ENCODE data around the gene ETS1. TPM values are rescaled to one million over a fixed set of nuclear protein-coding genes. Genes with fewer than 3 reads are reported as not detected.

ETS1 gene
- total RNA-seq, 2 donors from 2014 or later, result 19.3 to 37.6 TPM

- no peaks in the 10 kb centered on the region for H3K27me3 ChIP-seq
- peak overlapping the region in 1 of 2 donors; percentile 22 for H3K9ac ChIP-seq (ENCODE audit: low read depth in 2 of 2, low read length in 2 of 2)
- no peaks in the 10 kb centered on the region for H3K36me3 ChIP-seq
- peak overlapping the region; percentile 11 for H3K27ac ChIP-seq
- intact Hi-C loops (cut with DNase I), result loop anchor here (2.0 to 10.0 kb wide), 4 partner anchors 145 to 457 kb away; no protein-coding TSS in a partner anchor
- TF ChIP-seq, protein P1, sequence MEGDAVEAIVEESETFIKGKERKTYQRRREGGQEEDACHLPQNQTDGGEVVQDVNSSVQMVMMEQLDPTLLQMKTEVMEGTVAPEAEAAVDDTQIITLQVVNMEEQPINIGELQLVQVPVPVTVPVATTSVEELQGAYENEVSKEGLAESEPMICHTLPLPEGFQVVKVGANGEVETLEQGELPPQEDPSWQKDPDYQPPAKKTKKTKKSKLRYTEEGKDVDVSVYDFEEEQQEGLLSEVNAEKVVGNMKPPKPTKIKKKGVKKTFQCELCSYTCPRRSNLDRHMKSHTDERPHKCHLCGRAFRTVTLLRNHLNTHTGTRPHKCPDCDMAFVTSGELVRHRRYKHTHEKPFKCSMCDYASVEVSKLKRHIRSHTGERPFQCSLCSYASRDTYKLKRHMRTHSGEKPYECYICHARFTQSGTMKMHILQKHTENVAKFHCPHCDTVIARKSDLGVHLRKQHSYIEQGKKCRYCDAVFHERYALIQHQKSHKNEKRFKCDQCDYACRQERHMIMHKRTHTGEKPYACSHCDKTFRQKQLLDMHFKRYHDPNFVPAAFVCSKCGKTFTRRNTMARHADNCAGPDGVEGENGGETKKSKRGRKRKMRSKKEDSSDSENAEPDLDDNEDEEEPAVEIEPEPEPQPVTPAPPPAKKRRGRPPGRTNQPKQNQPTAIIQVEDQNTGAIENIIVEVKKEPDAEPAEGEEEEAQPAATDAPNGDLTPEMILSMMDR (IDR thresholded peaks at IDR 0.05), result no peak
- H3K9me3 ChIP-seq, result no peaks in the 10 kb centered on the region
- no peak overlapping the region for H3K4me3 ChIP-seq
- DNase-seq, result no peak
- H3K4me1 ChIP-seq, result no peaks in the 10 kb centered on the region
Observed at GRCh38 chr11:128629516-128630106, 42.3 kb upstream of the ETS1 start.

- intact Hi-C loops (cut with DNase I), result loop anchor here (10.0 kb wide), 1 partner anchor 144 kb away; no protein-coding TSS in a partner anchor
- TF ChIP-seq, protein P1 (IDR thresholded peaks at IDR 0.05), result no peak
- Histone ChIP-seq H3K36me3 (no peaks in the 10 kb centered on the region), H3K27me3 (no peaks in the 10 kb centered on the region), H3K27ac (peak overlapping the region; percentile 11), H3K9me3 (no peaks in the 10 kb centered on the region), H3K4me3 (no peak overlapping the region), H3K9ac (ENCODE audit: low read depth in 2 of 2, low read length in 2 of 2) (no peak overlapping the region), H3K4me1 (no peaks in the 10 kb centered on the region)
- no peak for DNase-seq
Observed at GRCh38 chr11:128628686-128629085, 41.3 kb upstream of the ETS1 start.

DNA sequence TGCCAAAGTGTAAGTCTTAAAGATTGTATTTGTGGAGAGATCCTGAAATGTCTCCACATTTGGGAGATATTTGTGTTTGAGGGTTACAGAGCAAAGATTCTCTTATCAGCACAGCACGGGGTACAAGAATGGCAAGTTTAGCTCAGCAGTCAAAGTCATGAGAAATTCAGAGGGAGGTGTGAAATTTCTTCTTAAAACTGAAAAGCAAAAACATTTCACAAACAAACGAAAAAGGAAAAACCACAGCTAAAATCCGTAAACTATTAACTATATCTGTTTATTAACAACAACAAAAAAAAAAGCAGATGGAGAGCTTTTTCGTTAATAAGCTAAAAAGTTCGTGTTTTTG, 40.9 kb upstream of the ETS1 start:
- Histone ChIP-seq H3K36me3 (no peaks in the 10 kb centered on the region), H3K4me1 (no peaks in the 10 kb centered on the region), H3K4me3 (no peak overlapping the region), H3K9ac (ENCODE audit: low read depth in 2 of 2, low read length in 2 of 2) (no peak overlapping the region), H3K27ac (no peak overlapping the region), H3K27me3 (no peaks in the 10 kb centered on the region), H3K9me3 (no peaks in the 10 kb centered on the region)
- no peak for DNase-seq
- intact Hi-C loops (cut with DNase I), result loop anchor here (10.0 kb wide), 1 partner anchor 143 kb away; no protein-coding TSS in a partner anchor
- TF ChIP-seq, protein P1 (IDR thresholded peaks at IDR 0.05), result no peak

GRCh38 chr11:128627666-128628324, 40.4 kb upstream of the ETS1 start:
- DNase-seq, result no peak
- no peaks in the 10 kb centered on the region for H3K36me3 ChIP-seq
- H3K9ac ChIP-seq (ENCODE audit: low read depth in 2 of 2, low read length in 2 of 2), result no peak overlapping the region
- intact Hi-C loops (cut with DNase I), result loop anchor here (10.0 kb wide), 1 partner anchor 143 kb away; no protein-coding TSS in a partner anchor
- no peaks in the 10 kb centered on the region for H3K9me3 ChIP-seq
- no peak overlapping the region for H3K27ac ChIP-seq
- no peaks in the 10 kb centered on the region for H3K4me1 ChIP-seq
- no peak overlapping the region for H3K4me3 ChIP-seq
- TF ChIP-seq, protein P1 (IDR thresholded peaks at IDR 0.05), result no peak
- H3K27me3 ChIP-seq, result no peaks in the 10 kb centered on the region

DNA sequence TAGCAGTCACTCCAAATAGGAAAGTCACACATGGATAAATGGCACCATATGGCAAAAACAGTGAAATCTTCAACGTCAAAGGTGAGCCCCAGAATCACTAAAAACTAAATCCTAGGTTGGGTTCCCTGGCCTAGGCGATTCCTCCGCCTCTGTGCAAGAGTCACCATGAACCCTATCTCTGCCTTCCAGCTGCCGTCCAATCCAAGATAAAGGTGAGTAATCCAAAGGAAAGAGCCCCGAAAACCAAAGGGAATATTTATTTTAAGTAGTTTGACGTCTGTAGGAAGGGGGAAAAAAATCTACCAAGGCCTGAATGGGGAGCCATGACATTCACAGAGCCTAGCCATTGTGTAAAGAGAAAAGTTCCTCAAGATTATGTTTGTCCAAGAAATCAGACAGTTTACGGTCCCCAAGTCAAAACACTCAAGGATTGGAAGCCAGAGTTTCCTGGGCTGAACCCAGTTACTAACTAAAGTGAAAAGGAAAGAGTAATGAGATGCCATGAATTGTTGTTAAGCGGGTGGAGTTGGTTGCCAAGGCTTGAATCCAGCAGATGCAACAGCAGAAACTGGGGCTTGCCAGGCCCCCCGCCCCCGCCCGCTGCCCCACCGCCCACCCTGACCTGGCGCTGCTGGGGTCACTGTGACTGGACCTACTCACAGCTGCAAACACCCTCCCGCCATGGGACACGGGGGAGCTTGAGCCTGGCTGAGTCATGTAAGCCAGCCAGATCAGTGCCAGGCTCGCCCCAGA, 39.7 kb upstream of the ETS1 start:
- TF ChIP-seq, protein P1 (IDR thresholded peaks at IDR 0.05), result no peak
- no peaks in the 10 kb centered on the region for H3K36me3 ChIP-seq
- no peaks in the 10 kb centered on the region for H3K4me1 ChIP-seq
- no peak for DNase-seq
- no peak overlapping the region for H3K4me3 ChIP-seq
- no peak overlapping the region for H3K27ac ChIP-seq
- intact Hi-C loops (cut with DNase I), result loop anchor here (10.0 kb wide), 1 partner anchor 142 kb away; no protein-coding TSS in a partner anchor
- no peaks in the 10 kb centered on the region for H3K9me3 ChIP-seq
- H3K9ac ChIP-seq (ENCODE audit: low read depth in 2 of 2, low read length in 2 of 2), result no peak overlapping the region
- H3K27me3 ChIP-seq, result no peaks in the 10 kb centered on the region

All from colonic mucosa (tissue), 4 donors.